Gastroesophageal sphincter (tissue), 3 donors: ENCODE measurements around the gene UTS2B.

Experiments used
- POLR2A ChIP-seq, 2 donors: fragments of 450-650 bp; IDR thresholded peaks; one replicate each; pipeline ENCODE4 v1.6.1; 2017; ENCODE audit warnings: antibody characterized with exemption in 2 of 2, mild to moderate bottlenecking in 2 of 2, moderate library complexity in 1 of 2
- TF ChIP-seq, protein P1 (sequence below), 4 experiments: fragments of 200-600 bp in 2 of 4; fragments of 450-650 bp in 2 of 4; sonication (generic) in 1 of 4; IDR thresholded peaks; one replicate each; pipeline ENCODE4 v1.5.1; 2017 to 2019; ENCODE audit warnings: antibody characterized with exemption in 4 of 4, mild to moderate bottlenecking in 2 of 4, moderate library complexity in 2 of 4

- no peak for TF ChIP-seq POLR2A (IDR thresholded peaks at IDR 0.05)
- TF ChIP-seq, protein P1, sequence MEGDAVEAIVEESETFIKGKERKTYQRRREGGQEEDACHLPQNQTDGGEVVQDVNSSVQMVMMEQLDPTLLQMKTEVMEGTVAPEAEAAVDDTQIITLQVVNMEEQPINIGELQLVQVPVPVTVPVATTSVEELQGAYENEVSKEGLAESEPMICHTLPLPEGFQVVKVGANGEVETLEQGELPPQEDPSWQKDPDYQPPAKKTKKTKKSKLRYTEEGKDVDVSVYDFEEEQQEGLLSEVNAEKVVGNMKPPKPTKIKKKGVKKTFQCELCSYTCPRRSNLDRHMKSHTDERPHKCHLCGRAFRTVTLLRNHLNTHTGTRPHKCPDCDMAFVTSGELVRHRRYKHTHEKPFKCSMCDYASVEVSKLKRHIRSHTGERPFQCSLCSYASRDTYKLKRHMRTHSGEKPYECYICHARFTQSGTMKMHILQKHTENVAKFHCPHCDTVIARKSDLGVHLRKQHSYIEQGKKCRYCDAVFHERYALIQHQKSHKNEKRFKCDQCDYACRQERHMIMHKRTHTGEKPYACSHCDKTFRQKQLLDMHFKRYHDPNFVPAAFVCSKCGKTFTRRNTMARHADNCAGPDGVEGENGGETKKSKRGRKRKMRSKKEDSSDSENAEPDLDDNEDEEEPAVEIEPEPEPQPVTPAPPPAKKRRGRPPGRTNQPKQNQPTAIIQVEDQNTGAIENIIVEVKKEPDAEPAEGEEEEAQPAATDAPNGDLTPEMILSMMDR (IDR thresholded peaks at IDR 0.05) = no peak
Measured at GRCh38 chr3:191331388-191331787, 1.1 kb upstream of the UTS2B start.
